ENCODE results near the gene FGF11. TPM values are rescaled to one million over a fixed set of nuclear protein-coding genes. Genes with fewer than 3 reads are reported as not detected.
A peak's percentile ranks its signal among the peaks of the same experiment; 100 is the strongest.

Gene FGF11
- total RNA-seq, 1 donor from 2014 or later = 1.5 TPM

DNA sequence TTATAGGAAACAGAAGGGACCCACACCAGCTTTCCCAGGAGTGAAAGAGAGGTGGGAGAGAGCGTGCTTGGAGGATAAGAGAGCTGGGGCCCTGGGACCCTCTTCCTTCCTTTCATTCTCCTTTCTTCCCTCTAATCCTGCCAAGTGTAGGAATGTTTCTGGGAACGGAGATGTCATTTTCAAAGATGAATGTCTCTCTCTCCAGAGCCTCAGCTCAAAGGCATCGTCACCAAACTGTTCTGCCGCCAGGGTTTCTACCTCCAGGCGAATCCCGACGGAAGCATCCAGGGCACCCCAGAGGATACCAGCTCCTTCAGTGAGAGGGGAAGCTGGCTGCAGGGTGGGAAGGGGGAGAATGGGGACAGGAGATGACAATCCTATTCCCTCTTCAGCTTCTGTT, 2.0 kb downstream of the FGF11 start:
- TF ChIP-seq, protein P1, sequence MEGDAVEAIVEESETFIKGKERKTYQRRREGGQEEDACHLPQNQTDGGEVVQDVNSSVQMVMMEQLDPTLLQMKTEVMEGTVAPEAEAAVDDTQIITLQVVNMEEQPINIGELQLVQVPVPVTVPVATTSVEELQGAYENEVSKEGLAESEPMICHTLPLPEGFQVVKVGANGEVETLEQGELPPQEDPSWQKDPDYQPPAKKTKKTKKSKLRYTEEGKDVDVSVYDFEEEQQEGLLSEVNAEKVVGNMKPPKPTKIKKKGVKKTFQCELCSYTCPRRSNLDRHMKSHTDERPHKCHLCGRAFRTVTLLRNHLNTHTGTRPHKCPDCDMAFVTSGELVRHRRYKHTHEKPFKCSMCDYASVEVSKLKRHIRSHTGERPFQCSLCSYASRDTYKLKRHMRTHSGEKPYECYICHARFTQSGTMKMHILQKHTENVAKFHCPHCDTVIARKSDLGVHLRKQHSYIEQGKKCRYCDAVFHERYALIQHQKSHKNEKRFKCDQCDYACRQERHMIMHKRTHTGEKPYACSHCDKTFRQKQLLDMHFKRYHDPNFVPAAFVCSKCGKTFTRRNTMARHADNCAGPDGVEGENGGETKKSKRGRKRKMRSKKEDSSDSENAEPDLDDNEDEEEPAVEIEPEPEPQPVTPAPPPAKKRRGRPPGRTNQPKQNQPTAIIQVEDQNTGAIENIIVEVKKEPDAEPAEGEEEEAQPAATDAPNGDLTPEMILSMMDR (IDR thresholded peaks at IDR 0.05; ENCODE audit: insufficient read depth, low read length, poor library complexity, severe bottlenecking) = no peak
- DNase-seq (ENCODE audit: low read depth) = no peak
- H3K4me3 ChIP-seq (ENCODE audit: low read depth, low read length) = no peak overlapping the region
- H3K36me3 ChIP-seq (ENCODE audit: control insufficient read depth, insufficient read depth, low read length) = no peaks in the 10 kb centered on the region
- peaks cover 2% of the 10 kb centered on the region for H3K27me3 ChIP-seq (ENCODE audit: control insufficient read depth, insufficient read depth, low read length)

DNA sequence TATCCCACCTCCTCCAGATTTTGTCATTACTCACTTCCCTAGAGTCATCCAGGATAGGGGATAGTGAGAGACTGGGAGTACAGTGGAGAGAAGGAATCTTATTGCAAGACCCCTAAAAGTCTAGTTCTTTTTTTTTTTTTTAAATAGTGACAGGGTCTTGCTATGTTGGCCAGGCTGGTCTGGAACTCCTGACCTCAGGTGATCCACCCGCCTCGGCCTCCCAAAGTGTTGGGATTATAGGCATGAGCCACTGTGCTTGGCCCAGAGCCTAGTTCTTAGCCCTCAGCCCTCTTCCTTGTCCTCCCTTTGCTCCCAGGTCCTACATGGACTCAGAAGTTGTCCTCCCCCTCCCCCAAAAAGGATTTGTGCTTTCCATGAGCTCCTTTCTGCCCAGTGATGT, 2.8 kb downstream of the FGF11 start:
- no peak for DNase-seq (ENCODE audit: low read depth)
- no peaks in the 10 kb centered on the region for H3K36me3 ChIP-seq (ENCODE audit: control insufficient read depth, insufficient read depth, low read length)
- no peak overlapping the region for H3K4me3 ChIP-seq (ENCODE audit: low read depth, low read length)
- TF ChIP-seq, protein P1 (IDR thresholded peaks at IDR 0.05; ENCODE audit: insufficient read depth, low read length, poor library complexity, severe bottlenecking) = no peak
- H3K27me3 ChIP-seq (ENCODE audit: control insufficient read depth, insufficient read depth, low read length) = peaks cover 2% of the 10 kb centered on the region

DNA sequence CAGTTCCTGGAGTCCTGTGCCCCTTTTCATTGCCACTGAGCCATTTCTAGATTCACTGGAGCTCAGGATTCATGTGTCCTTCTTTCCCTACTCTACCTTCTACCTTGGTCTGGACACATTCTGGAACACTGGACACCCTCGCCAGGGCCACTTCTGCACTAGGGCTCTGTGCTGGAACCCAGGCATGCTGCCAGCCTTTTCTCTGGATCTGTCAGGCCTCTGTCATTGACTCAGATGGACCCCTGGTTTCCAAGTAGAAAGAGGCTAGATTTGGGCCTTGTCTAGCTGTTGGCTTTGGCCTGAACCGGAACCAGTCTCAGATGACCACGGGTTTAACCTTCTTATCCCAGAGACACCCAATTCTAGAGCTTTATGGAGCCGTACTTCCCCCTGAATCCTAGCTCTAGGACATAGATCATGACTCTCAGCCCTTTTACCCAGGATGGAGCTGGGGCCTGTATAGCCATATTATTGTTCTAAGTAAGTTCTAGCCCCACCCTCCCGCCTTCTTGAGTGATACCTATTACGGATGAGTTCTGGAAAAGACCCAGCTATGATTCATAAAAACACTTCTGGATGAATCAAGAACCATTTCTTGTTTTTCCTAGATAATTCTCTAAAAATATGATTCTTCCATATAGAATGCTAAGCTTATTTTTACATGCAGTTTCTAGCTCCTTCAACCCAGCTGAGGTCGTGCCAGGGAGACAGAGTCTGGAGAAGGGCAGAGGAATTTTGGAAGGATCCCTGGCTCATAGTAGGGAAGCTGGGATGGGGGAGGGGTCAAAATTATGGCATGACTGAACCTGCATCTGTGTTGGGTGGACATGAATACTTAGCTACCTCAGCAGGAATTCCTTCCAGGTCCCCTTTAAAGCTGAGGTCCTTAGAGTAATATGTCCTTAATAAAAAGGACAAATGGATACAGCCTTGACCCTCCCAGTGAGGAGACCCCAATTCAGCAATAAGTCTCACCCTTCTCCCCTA, 4.5 kb downstream of the FGF11 start:
- Histone ChIP-seq H3K4me3 (ENCODE audit: low read depth, low read length) (no peak overlapping the region), H3K27me3 (ENCODE audit: control insufficient read depth, insufficient read depth, low read length) (no peaks in the 10 kb centered on the region), H3K36me3 (ENCODE audit: control insufficient read depth, insufficient read depth, low read length) (no peaks in the 10 kb centered on the region)
- TF ChIP-seq, protein P1 (IDR thresholded peaks at IDR 0.05; ENCODE audit: insufficient read depth, low read length, poor library complexity, severe bottlenecking) = no peak
- no peak for DNase-seq (ENCODE audit: low read depth)

DNA sequence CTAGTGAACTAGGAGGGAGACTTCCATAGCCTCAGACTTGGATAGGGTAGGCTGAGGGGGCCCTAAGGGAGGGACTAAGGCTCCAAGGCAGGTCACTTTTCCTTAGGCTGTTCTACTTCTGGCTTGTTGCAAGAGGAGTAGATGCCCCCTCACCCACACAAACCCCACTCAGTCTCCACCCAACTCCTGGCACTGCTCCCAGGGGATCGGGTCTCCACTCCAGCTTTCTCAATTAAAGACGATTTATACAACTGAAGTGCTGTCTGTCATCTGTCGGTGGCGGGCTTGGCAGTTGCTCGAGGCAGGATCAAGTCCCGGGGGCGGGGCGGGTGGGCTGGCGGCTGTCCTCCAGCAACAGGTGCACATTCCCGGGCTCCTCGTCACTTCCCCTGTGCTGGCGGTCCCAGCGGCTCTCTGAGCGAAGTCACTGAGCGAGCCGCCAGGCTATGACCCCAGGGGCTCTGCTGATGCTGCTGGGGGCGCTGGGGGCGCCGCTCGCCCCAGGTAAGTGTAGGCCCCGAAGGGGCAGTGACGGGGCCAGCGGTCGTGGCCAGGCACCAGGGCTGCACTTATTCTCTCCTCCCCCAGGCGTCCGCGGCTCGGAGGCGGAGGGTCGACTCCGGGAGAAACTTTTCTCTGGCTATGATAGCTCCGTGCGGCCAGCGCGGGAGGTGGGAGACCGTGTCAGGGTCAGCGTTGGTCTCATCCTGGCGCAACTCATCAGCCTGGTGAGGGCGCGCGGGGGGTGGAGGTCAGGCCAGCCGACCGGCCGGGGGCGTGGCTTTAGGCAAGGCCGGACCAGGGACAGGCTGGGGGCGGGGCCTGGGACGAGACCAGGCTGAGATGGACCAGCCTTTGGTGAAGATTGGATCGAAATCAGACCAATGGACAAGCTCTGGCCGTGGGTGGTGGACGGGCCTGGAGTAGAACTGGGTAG, 5.6 kb downstream of the FGF11 start, which contains the start of gene CHRNB1:
Gene CHRNB1, plus strand, starts transcription at position 380 of the 937 bp plus-strand sequence. Its CDS starts 67 bp downstream, at position 447.
- Histone ChIP-seq H3K4me3 (ENCODE audit: low read depth, low read length) (peak within 1 kb of the TSS; percentile 48), H3K27me3 (ENCODE audit: control insufficient read depth, insufficient read depth, low read length) (no peaks in the 10 kb centered on the region), H3K36me3 (ENCODE audit: control insufficient read depth, insufficient read depth, low read length) (no peaks in the 10 kb centered on the region)
- TF ChIP-seq, protein P1 (IDR thresholded peaks at IDR 0.05; ENCODE audit: insufficient read depth, low read length, poor library complexity, severe bottlenecking) = no peak
- no peak for DNase-seq (ENCODE audit: low read depth)

DNA sequence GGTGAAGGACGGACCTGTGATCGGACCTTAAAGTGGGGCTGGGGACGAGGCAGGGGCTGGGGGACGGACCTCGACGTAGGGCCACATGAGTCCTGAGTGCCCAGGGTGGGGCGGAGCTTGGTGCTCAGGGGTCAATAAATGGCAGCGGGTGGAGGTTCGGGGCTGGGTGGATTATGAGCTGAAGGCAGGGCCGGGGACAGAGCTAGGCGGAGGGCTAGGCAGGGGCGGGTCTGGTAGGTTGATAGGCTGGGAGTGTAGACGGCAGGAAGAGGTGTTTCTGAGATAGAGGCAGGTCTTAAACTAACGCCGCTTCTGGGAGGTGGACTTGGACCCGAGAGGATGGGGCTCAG, 6.3 kb downstream of the FGF11 start:
- H3K4me3 ChIP-seq (ENCODE audit: low read depth, low read length) = peak overlapping the region; percentile 48
- H3K36me3 ChIP-seq (ENCODE audit: control insufficient read depth, insufficient read depth, low read length) = no peaks in the 10 kb centered on the region
- DNase-seq (ENCODE audit: low read depth) = no peak
- no peaks in the 10 kb centered on the region for H3K27me3 ChIP-seq (ENCODE audit: control insufficient read depth, insufficient read depth, low read length)
- TF ChIP-seq, protein P1 (IDR thresholded peaks at IDR 0.05; ENCODE audit: insufficient read depth, low read length, poor library complexity, severe bottlenecking) = no peak

All from kidney epithelial cell (primary cell).